ENCODE results near the gene PPME1.
A peak's percentile ranks its signal among the peaks of the same experiment; 100 is the strongest.
"Not testable (repeated sequence)": the region's sequence is repeated elsewhere in the genome, so short reads cannot be mapped to it uniquely, and the experiment has no call there.

PPME1 gene, protein sequence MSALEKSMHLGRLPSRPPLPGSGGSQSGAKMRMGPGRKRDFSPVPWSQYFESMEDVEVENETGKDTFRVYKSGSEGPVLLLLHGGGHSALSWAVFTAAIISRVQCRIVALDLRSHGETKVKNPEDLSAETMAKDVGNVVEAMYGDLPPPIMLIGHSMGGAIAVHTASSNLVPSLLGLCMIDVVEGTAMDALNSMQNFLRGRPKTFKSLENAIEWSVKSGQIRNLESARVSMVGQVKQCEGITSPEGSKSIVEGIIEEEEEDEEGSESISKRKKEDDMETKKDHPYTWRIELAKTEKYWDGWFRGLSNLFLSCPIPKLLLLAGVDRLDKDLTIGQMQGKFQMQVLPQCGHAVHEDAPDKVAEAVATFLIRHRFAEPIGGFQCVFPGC

DNA sequence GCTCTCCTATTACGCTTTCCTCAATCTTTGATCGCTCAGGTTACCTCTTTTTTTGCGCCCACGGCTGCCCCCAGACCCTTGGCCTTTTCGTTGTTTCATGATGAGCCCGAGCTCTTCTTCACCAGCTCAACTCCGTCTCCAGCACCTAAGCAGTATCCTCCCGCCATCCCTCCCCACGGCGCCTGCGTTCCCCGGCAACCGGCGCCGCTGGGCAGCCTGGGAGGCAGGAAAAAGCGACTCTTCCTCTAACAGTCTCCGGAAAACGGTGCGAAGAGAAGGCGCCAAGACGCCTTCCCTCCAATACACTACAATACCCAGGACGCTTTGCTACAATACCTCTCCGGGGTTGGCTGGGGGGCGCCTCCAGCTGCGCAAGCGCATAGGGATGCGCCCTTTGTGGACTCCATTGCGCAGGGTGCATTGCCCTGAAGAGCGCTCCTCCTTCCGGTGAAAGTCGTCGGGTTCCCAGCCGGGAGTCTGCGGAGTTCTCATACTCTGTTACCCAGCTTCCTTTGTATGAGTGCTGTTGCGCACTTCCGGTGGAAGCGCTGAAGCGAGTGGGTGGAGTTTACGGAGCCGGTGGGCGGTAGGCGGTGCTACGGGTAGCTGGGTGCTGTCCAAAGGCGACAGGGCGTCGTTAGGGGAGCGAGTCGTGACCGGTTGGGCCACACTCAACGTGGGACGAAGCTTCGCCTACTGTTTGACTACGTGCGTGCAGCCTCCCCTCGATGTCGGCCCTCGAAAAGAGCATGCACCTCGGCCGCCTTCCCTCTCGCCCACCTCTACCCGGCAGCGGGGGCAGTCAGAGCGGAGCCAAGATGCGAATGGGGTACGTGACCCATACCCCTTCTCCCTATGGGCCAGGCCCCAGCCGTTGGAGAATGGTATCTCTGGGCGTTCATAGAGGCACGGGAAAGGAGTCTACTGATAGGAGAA lies at the start of gene PPME1, which contains the start of gene C2CD3:
Gene PPME1 (plus strand): TSS at position 596 of the 936 bp plus-strand sequence. CDS start 133 bp downstream, at position 729.
Gene C2CD3 (minus strand): TSS at position 309 of the 936 bp plus-strand sequence. CDS start 210 bp downstream, at position 99.
- DNase-seq (ENCODE audit: low read depth): peak; percentile 99

DNA sequence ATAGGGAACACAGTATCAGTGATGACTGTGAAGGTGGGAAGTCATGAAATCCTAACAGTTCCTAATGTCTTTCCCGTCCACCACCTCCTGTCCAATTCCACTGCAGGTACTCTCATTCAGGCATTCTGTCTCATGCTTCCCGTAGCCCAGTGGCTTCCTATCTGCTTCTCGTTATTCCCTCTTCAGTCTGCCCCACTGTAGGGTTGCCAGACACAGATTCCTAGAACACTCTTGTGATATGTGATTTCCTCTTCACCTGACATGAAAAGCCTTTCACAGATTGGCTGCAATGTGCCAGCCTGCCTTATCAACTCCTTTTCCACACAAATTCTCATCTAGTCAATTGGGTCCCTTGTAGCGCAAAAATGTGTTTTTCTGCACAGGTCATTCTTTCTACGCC lies 49.3 kb upstream of the PPME1 start:
- DNase-seq (ENCODE audit: low read depth): no peak

DNA sequence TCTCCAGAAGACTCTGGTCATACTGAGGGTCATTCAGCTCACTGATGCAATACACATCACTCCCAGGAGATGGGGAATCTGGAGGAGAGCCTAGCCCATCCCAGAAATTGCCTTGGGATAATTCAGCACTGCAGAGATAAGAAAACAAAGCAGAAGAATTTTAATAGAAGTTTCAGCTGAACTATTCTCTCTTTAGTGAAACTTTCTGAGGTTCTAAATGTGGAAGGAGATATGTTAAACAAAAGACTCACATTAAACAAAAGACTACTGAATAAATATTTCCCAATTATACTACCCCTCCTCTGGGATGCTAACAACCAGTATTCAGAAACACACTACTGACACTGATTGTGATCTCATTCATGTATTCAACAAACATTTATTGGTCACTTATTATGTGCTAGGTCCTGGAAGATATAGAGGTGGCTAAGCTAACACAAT lies 48.1 kb upstream of the PPME1 start:
- peak; percentile 56 for DNase-seq (ENCODE audit: low read depth)

DNA sequence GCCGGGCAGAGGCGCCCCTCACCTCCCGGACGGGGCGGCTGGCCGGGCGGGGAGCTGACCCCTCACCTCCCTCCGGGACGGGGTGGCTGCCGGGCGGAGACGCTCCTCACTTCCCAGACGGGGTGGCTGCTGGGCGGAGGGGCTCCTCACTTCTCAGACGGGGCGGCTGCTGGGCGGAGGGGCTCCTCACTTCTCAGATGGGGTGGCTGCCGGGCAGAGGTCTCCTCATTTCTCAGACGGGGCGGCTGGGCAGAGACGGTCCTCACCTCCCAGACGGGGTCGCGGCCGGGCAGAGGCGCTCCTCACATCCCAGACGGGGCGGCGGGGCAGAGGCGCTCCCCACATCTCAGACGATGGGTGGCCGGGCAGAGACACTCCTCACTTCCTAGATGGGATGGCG lies 42.0 kb upstream of the PPME1 start:
- DNase-seq (ENCODE audit: low read depth): not testable (repeated sequence)

DNA sequence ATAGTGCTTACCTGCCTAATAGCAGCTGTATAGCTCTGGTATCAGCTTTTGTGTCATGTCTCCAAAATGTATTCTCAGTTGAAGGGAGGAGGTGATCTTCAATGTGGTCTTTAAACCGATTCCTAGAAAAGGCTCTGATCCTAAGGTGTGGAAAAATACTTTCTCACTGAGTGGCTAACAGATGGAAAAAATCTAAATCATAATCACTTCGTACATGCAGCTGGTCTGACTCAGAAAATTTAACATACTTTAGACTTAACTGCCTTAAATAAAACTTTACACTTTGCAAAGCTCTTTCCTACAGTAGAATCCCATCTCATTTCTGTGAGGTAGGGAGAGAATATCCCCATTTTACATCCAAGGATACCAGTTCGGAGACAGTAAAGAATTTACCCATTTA lies 38.3 kb upstream of the PPME1 start:
- no peak for DNase-seq (ENCODE audit: low read depth)

DNA sequence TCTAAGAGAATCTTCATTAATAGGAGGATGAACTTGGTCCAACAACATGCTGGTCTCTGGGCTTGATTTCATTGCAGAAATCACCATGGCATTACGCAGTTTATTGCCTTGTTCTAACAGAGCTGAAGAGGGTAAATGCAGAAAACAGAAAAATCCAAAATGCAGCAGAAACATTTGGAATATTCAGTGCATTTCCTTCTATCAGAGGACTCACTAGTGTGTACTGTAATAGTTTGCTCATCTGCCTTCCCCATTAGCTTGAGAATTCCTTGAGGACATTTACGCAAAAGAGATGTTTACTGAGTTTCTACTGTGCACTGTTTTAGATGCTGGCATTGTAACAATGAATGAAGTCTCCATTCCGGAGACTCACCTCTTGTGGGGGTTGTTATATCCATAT lies 37.7 kb upstream of the PPME1 start:
- DNase-seq (ENCODE audit: low read depth): no peak

DNA sequence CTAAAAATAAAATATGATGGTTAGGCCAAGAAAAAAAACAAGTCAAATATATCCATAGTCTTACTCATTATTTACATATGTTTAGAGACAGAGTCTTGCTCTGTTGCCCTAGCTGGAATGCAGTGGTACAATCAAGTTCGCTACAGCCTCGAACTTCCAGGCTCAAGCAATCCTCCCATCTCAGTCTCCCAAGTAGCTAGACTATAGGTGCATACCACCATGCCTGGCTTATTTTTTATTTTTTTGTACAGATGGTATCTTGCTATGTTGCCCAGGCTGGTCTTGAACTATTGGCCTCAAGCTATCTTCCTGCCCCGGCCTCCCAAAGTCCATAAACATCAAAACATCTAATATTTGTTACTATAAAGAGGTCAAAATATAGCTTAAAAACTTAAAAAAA lies 36.4 kb upstream of the PPME1 start:
- DNase-seq (ENCODE audit: low read depth): no peak

DNA sequence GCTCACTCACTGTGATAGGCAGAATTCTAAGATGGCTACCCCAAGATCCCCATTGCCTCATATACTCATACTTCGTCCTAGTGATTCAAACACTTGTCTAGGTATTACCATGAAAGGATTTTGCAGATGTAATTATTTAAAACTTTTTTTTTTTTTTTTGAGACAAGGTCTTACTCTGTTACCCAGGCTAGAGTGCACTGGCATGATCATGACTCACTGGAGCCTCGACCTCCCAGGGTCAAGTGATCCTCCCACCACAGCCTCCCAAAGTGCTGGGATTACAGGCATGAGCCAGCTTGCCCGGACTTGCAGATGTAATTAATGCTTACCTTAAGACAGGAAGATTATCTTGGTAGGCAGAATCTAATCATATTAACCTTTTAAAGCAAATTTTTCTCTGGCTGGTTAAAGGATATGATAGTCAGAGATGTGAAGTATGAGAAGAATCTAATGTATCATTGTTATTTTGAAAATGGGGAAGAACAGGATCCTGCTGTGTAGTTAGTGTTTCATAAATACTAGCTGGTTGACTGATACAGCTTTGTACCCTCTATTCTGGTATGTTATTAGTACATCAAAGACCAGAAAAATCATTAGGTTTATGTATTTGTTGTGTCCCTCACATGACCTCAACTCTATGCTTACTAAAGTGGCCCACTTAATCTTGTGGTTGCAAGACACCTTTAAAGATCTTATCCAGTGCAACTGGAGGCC lies 35.8 kb upstream of the PPME1 start:
- peak; percentile 92 for DNase-seq (ENCODE audit: low read depth)

DNA sequence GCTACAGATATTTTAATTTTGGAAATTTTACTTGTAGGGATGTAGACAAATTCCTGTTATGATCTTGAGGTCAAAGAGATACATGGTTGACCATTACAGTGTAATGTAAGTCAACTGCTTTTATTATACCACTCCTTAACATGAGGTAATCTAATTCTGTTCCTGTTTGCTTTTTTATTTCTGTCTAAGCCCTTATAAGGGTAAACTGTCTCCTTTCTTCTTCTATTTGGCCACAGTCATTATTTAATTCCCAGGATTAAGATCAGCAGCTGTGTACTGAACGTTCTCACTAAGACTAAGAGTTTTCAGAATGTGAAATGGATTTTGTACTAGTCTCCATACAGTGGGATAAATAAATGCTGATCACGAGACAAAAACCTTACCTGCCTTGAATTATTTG lies 33.1 kb upstream of the PPME1 start:
- DNase-seq (ENCODE audit: low read depth): peak; percentile 63

DNA sequence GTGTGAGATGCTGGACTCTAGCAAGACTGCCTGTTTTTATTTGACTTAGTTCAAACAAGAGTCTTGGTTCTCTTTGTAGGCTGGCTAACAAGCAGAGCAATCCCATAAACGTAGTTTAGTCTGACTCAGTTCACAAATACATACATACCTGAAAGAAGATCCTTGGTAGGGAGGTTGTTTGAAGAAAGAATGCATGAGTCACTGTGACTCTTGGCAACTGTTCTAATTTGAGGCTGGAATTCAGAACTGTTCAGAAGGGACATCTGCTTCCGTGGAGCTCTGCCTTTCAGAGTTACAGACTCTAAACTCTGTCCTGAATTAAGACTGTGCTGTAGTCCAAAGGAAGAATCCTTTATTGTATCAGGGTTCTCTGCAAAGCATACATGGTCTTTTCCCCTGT lies 32.5 kb upstream of the PPME1 start:
- DNase-seq (ENCODE audit: low read depth): peak; percentile 93

DNA sequence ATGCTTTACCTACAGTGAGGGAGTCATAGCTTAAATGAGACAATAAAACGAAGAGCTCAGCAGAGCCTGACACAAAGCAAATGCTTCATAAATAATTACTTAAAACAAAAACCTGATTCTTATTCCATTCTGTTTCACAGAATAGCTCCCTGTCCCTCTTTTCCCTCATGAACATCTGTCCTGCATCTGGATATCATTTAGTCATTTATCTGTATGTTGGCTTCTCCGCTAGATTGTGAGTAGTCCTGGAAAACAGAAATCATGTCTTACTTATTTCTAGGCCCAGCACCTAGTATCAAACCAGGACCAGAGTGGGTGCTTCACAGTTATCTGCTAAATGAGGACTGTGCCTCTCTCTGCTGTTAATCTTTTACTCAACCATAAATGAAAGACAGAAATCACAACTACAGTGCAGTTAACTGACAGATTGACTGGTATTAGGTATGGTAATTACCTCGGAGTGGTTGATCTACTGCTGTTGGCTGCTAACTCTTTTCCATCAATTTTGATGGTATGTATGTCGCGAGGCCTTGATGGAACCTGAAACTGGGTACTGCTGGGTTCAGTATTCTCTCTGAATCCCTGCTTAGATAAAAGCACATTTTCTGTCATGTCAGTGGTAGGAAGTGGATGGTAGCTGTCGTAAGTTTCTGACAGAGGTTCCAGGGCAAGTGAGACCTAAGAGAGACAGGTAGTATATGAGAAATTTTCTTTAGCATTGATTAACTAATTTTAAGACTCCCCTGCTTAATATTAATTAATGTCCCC lies 31.8 kb upstream of the PPME1 start:
- no peak for DNase-seq (ENCODE audit: low read depth)

DNA sequence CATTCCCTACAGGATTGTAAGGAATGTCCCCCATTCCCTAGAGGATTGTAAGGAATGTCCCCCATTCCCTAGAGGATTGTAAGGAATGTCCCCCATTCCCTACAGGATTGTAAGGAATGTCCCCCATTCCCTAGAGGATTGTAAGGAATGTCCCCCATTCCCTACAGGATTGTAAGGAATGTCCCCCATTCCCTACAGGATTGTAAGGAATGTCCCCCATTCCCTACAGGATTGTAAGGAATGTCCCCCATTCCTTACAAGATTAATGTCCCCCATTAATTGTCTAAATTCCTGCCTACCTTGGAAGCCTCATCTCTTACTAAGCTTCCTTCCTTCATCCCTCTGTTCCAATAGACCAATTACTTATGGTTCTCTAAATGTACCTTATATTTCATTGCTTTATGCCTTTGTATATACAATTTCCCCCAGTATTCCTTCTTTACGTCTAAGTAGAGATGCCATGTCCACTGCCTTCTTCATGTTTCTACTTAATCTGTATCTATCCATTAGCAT lies 31.1 kb upstream of the PPME1 start:
- DNase-seq (ENCODE audit: low read depth): not testable (repeated sequence)

DNA sequence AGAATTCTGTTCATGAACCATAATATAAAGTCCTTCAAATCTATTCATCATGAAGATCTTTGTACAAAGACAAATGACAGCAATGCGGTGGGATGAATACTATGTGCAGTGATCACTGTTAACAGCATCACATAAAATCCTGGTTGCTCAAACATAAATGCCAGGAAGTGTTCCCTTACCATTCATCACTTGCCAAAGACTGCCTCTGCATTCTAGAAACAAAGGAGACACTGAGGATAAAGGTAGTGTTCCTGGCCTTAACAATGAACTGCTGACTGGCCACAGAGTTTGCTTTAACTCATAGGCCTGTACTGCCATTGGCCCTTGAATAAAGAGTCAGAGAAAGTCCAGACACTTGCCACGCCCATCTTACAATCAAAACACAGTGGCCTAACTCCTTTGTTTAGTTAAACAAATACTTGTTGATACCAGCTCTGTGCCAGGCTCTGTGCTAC lies 29.8 kb upstream of the PPME1 start:
- DNase-seq (ENCODE audit: low read depth): peak; percentile 57

DNA sequence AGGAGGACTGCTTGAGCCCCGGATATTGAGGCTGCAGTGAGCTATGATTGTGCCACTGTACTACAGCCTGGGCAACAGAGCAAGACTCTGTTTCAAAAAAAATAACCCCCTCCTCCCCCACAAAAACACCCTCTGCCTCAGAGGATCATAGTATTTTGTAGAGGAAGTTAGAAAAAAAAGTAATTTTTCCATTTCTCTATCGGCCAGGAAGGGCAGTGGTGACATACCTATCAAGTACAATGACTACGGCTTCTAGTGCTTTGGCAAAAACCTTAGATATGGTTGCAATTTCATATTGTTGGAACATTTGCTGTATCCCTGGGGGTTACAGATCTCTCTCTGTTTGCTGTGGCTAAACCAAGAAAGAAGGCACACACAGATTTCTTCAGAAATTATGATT lies 29.2 kb upstream of the PPME1 start:
- DNase-seq (ENCODE audit: low read depth): no peak

DNA sequence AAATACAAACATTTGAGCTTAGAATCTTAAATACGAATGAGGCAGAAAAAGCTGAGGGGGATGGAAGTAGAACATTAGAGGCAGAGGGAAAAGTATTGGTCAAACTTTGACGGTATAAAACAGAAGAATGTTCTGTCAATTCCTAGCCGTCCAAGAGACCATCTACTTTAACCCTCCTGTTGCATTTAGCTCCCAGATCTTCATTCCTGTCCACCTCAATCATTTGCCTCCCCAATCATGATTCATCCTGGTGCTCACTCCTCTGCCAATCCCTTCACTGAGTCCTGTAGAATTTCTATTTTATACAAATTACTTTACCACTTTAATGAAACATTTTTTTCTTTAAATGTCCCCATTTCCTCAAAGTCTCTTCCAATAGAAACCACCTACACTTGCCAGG lies 28.5 kb upstream of the PPME1 start:
- DNase-seq (ENCODE audit: low read depth): peak; percentile 69

DNA sequence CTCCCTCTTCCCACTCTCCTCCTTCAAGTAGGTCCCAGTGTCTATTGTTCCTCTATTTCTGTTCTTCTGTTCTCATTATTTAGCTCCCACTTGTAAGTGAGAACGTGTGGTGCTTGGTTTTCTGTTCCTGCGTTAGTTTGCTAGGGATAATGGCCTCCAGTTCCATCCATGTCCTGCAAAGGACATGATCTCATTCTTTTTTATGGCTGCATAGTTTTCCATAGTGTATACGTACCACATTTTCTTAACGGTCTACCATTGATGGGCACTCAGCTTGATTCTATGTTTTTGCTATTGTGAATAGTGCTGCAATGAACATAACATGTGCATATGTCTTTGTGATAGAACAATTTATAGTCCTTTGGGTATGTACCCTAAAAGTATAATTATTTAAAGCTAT lies 26.5 kb upstream of the PPME1 start:
- DNase-seq (ENCODE audit: low read depth): no peak

DNA sequence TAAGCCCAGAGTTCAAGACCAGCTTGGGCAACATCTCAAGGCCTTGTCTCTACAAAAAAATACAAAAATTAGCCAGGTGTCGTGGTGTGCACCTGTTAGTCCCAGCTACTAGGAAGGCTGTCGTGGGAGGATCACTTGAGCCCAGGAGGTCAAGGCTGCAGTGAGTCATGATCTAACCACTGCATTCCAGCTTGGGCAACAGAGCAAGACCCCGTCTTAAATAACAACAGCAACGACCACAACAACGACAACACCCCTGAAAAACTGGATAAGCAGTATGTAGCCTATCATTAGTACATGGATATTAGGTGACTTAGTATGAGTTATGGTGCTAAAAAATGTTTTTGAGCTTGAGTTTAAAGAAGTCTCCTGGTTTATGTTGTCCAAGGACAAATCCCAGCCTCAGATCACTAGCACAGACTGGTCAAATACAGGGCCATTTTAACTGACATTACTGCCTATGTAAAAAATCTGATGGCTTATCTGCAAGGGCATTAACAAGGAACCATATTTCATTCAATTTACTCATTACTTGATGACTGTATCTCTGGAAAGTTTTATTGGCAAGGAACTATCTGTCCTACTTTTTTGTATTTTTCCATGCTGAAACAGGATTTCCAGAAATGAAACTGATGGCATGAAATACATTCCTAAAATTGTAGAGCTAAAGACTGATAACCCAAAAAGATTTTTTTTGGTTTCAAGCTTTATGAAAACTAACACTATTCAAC lies 23.7 kb upstream of the PPME1 start:
- DNase-seq (ENCODE audit: low read depth): peak; percentile 64

DNA sequence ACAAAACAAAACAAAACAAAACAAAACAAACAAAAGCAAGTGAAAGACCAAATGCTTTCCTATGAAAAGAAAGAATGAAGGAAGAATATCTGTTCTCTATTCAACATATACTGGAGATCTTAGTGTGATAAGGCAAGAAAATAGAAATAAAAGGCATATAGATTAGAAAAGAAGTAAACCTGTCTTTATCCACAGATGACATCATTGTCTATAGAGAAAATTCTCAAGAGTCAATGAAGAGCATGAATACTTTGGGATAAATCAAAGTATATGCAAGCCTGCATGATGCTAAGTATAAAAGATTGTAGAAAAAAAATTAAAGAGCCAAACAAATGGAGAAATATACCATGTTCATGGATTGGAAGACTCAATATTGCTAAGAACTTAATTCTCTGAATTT lies 17.9 kb upstream of the PPME1 start:
- DNase-seq (ENCODE audit: low read depth): no peak

DNA sequence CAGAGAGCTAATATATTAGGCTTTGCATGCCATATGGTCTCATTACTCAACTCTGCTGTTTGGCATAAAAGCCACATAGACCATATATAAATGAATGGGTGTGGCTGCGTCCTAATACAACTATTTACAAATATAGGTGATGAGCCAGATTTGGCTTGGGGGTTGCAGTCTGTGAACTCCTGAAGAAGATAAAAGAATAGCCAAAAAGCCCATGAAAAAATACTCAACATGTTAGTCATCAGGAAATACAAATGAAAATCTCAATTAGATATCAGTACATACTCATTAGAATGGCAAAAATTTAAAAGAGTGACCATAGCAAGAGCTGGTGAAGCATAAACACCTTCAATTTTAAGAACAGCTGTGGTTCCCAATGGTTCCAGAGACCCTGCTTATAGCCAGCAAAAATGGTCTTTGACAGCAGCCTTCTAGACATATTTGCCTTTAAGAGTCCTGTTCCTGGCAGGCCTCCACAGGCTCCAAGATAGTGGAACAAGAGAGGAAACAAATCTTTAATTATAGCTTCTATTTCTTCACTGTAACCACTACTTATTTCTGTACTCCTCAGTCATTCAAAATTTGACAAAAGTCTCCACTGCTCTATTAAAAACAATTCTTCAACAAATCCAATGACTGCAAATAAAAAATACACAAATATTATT lies 16.3 kb upstream of the PPME1 start:
- no peak for DNase-seq (ENCODE audit: low read depth)

DNA sequence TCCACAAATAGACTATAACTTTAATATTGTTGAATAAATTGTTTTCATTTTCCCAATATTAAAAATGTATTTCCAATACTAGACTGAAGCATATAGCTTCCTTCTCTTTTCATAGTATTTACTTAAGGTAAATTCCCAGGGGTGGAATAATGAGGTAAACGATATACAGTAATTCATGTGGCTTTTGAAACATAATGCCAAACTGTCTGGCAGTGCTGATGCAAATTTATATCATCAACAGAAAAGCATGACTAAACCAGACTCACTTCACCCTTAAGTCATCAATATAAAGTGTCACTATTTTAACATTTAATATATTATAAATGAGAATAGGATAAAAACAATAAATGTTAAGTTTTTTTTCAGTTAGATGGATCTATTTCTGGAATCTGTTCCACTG lies 13.9 kb upstream of the PPME1 start:
- no peak for DNase-seq (ENCODE audit: low read depth)

Data from amniotic epithelial cell (primary cell).